Activated CD8-positive, alpha-beta T cell treated with anti-CD3 and anti-CD28 coated beads, Interleukin-2, amount 10 ng/mL, durations not matched to agents 7 days and 5 days (primary cell): ENCODE measurements around the gene TIGD3. TPM values are rescaled to one million over a fixed set of nuclear protein-coding genes. Genes with fewer than 3 reads are reported as not detected.
A peak's percentile ranks its signal among the peaks of the same experiment; 100 is the strongest.

Source experiments
- ATAC-seq: fragments of 150-1000 bp; cut with Tn5 transposase; one replicate; pipeline ENCODE4 v1.10.0; 2021; ENCODE audit warnings: moderate library complexity
- CTCF ChIA-PET: fragments of 350-600 bp; sonication (Branson Sonifier 250); formaldehyde crosslinking; loops from one replicate; lab custom pipeline; 2021; ENCODE audit warnings: antibody characterized with exemption; lab: Charles Lee
- POLR2A ChIA-PET: fragments of 350-600 bp; sonication (Branson Sonifier 250); formaldehyde crosslinking; loops from one replicate; lab custom pipeline; 2021; ENCODE audit warnings: antibody characterized with exemption; lab: Charles Lee
- DNase-seq: peaks from one replicate; pipeline ENCODE4 v3.0.0-alpha.2; 2020
- H3K27ac Mint-ChIP-seq: one replicate; pipeline ENCODE4 v1.8.0; 2021; ENCODE audit warnings: mild to moderate bottlenecking, mixed read lengths
- H3K27me3 Mint-ChIP-seq: one replicate; pipeline ENCODE4 v1.8.0; 2021; ENCODE audit warnings: low read depth, mixed read lengths
- H3K36me3 Mint-ChIP-seq: one replicate; pipeline ENCODE4 v1.8.0; 2021; ENCODE audit warnings: low read depth, mixed read lengths
- H3K4me1 Mint-ChIP-seq: one replicate; pipeline ENCODE4 v1.8.0; 2021; ENCODE audit warnings: low read depth, mixed read lengths
- H3K4me3 Mint-ChIP-seq: one replicate; pipeline ENCODE4 v1.8.0; 2021; ENCODE audit warnings: mild to moderate bottlenecking, mixed read lengths
- H3K9me3 Mint-ChIP-seq: one replicate; pipeline ENCODE4 v1.8.0; 2022; ENCODE audit warnings: mixed read lengths; ENCODE audit not compliant: insufficient read depth
- total RNA-seq, 2 experiments: library from RNA; stranded (reverse); gene quantifications; one replicate each; pipeline ENCODE4 v1.2.3, GENCODE V29; 2021

Gene TIGD3, protein sequence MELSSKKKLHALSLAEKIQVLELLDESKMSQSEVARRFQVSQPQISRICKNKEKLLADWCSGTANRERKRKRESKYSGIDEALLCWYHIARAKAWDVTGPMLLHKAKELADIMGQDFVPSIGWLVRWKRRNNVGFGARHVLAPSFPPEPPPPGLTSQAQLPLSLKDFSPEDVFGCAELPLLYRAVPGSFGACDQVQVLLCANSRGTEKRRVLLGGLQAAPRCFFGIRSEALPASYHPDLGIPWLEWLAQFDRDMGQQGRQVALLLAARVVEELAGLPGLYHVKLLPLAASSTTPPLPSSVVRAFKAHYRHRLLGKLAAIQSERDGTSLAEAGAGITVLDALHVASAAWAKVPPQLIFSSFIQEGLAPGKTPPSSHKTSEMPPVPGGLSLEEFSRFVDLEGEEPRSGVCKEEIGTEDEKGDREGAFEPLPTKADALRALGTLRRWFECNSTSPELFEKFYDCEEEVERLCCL
- total RNA-seq: 1 to 10 TPM; 1.1 to 1.4 TPM

DNA sequence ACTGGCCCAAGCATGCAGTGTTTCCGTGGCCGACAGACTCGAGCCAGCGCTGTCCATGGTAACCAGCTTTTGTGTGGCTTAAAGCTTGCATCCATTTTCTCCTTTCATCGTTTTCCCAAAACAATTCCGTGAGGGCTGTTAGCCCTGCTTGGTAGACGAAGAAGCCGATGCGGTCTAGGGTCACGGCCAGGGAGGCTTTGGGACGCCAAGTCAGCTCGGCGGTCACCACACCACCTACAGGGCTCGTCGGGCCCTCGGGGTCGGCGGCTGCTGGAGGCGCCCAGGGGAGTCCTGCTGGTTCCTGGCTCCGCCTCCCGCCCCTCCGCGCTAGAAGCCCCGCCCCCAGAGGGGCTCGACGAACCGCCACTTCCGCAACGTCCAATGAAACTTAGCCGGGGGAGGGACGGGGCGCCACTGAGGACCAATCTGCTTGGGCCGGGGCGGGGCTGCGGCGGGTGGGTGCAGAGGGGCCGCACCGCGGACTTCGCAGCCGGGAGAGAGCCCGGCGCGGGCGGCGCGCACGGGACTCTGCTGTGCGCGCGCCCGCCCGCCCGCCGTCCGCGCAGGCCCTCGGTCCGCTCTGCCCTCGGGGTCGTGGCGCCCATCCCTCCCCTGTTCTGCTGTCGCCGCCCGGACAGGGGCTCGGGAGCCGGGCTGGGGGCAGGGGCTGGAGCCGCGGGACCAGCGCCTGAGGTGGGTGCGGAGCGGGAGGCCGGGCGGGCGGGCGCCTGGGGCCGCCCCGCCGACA is at the start of gene TIGD3:
TIGD3 (plus strand) TSS at position 487 of the 748 bp plus-strand sequence. CDS start 1,058 bp downstream, outside the sequence.
- ChIA-PET CTCF (interaction anchor here (1.0 to 1.2 kb wide), 2 partner anchors 39 to 129 kb away, joined by 3 to 4 read pairs; partner anchors contain the start of gene CDC42EP2), POLR2A (interaction anchor here (1.0 to 1.1 kb wide), 3 partner anchors 68 to 148 kb away, joined by 3 to 6 read pairs (median 4); partner anchors contain the start of gene NEAT1)
- peak; percentile 99 for DNase-seq
- Mint-ChIP-seq H3K9me3 (no peaks in the 10 kb centered on the region), H3K27ac (peak within 1 kb of the TSS; percentile 72), H3K27me3 (peaks cover 5% of the 10 kb centered on the region), H3K4me1 (peaks cover 24% of the 10 kb centered on the region), H3K36me3 (peaks cover 22% of the 10 kb centered on the region), H3K4me3 (peak within 1 kb of the TSS; percentile 77)
- peak; percentile 98 for ATAC-seq

DNA sequence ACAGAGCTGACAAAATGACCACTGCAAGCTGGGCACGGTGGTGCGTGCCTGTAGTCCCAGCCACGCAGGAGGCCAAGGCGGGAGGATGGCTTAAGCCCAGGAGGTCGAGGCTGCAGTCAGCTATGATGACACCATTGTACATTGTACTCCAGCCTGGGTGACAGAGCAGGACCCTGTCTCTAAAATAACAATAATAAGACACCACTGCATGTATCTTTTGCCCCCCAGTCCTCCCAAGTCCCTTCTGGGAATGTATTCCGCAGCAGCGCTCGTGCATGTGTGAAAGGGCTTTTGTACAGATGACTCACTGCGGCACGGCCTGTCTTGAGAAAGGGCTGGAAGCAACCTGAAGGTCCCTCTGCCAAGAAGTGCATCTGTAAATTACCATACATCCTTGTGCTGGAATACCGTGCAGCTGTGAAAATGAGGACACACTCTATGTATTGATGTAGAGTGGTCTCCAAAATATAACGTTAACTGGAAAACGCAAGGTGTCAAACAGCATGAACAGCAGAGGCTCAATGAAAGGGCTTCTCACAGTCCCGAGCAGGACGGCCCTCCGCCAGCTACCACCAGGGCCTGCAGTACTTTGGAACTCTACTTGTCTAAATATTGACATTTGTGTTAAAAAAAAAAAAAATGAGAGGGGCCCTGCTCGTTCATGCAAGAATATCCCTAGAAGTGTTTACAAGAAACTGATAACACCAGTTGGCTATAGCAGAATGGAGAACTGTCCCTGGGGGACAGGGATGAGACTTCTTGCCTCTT is 48.9 kb upstream of the TIGD3 start:
- H3K9me3 Mint-ChIP-seq: no peaks in the 10 kb centered on the region
- no peak overlapping the region for H3K27ac Mint-ChIP-seq
- ATAC-seq (no peak), DNase-seq (no peak)
- H3K27me3 Mint-ChIP-seq: no peaks in the 10 kb centered on the region
- H3K4me1 Mint-ChIP-seq: no peaks in the 10 kb centered on the region
- CTCF ChIA-PET: interaction anchor here (2.3 kb wide), 1 partner anchor 10 kb away, joined by 14 read pairs; the partner anchor contains the start of gene CDC42EP2
- H3K36me3 Mint-ChIP-seq: peaks cover 19% of the 10 kb centered on the region
- H3K4me3 Mint-ChIP-seq: no peak overlapping the region
- POLR2A ChIA-PET: no interaction called here

DNA sequence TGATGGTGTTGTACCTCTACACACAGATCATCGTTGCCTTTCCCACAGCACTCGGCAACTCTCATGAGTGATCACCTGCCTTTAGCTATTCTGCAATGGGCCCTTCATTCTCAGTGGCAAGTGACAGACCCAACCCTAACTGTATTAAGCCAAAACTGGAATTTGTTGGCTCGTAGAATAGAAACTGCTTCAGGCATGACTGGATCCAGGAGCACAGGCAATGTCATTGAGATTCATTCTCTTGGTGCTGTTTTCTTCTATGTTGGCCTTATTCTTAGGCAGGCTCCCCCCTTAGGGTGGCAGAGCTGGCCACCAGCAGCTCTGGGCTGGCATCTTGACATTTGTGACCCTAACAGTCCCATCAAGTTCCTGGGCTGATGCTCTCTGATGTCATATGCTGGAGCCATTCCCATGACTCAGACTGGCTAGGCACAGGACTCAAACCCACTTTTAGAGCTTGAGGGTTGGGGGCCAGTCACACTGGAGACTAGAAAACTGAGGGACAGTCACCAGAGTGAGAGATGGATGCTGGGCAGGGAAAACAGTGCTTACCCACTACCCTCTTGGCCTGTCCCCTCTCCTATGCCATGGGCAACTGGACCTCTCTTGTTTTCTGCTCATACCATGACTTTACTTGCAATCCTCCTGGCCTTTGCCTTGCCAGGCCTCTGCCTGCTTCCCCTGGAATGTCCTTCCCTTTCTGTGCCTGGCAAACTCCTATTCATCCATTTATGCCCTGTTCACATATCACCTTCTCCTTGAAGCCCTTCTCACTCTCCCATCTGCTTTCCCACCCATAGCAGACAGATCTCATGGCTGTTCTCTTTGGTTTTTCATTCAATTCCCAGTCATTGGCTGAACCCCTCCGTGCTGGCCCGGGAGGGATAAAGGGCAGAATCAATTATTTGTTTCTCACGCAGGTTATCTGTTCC is 47.0 kb upstream of the TIGD3 start:
- Mint-ChIP-seq H3K27me3 (no peaks in the 10 kb centered on the region), H3K4me1 (no peaks in the 10 kb centered on the region), H3K4me3 (no peak overlapping the region), H3K9me3 (no peaks in the 10 kb centered on the region), H3K36me3 (peaks cover 14% of the 10 kb centered on the region), H3K27ac (peak overlapping the region; percentile 28)
- CTCF ChIA-PET: interaction anchor here (1.0 kb wide), 1 partner anchor 22 kb away, joined by 3 read pairs; no protein-coding TSS in a partner anchor
- no peak for DNase-seq
- ATAC-seq: no peak
- POLR2A ChIA-PET: no interaction called here

DNA sequence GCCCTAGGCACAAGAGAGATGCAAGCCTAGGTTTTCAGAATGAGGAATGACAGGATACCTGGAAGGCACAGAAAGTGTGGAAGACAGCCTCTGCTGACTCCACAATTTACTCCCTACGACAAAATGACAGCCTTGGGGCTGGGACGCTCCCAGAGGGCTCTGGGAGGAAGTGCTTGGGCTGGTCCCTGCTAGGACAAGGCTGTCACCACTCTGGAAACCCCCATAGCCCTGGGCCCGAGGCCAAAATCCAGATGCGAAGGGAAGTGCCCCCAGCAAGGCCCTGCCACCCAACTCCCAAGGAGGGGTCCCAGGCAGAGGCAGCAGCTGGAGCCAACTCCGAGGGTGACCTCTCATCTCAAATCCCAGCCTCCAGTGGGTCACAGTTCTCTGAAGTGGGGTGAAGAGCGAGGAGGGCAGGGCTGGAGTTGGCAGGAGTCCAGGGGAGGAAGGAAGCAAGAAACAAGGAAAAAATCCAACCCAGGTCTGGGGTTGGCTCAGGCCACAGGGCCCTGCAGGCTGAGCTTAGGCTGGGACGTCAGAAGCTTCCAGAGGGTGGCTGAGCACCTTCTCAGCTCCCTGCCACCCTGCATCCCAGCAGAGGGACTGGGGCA is 46.2 kb upstream of the TIGD3 start:
- Mint-ChIP-seq H3K27me3 (peaks cover under 1% of the 10 kb centered on the region), H3K27ac (no peak overlapping the region), H3K9me3 (no peaks in the 10 kb centered on the region), H3K4me3 (no peak overlapping the region), H3K4me1 (no peaks in the 10 kb centered on the region), H3K36me3 (peaks cover 12% of the 10 kb centered on the region)
- ChIA-PET CTCF (interaction anchor here (1.2 kb wide), 1 partner anchor 21 kb away, joined by 4 read pairs; no protein-coding TSS in a partner anchor), POLR2A (interaction anchor here (0.6 to 0.9 kb wide), 2 partner anchors 46 to 263 kb away, joined by 3 read pairs; no protein-coding TSS in a partner anchor)
- ATAC-seq (no peak), DNase-seq (no peak)

DNA sequence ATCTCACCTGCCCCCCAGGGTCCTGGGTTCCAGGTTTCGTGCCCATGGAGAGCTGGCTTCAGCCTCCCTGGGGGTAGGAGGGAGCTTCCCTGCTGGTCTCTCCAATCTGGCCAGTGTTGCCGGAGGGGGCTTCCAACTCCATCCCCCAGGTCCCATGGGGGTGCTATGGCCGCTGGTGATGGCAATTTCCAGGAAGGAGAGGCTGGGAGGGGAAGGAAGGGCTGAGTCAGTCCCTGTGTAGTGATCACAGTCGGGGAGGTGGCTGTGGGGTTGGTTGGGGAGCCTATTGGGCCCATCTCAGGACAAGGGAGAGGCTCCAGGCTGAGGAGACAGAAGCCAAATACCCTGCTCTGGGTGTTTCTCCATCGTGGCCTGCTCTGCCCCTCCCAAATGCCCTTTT is 45.5 kb upstream of the TIGD3 start:
- no peak for ATAC-seq
- POLR2A ChIA-PET: interaction anchor here (0.6 to 0.9 kb wide), 2 partner anchors 46 to 262 kb away, joined by 3 read pairs; no protein-coding TSS in a partner anchor

DNA sequence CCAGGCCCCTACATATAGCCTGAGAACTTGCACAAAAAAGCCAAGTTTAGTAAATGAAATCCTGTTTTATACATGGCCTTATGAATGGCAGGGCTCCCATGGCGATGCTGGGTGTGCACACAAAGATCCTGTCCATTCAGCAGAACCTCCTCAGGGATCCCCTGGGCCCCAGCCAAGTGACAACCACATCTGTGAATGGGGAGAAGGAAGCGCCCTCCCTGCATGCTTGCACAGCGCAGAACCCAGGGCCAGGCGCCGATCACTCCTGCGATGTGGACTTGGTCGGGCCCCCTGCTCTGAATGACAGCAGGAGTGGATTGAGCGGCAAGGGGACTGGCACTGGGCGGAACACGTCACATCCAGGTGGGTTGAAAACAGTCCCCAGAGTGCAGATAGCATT is 44.3 kb upstream of the TIGD3 start:
- Mint-ChIP-seq H3K36me3 (peaks cover 3% of the 10 kb centered on the region), H3K4me3 (no peak overlapping the region)
- POLR2A ChIA-PET: interaction anchor here (1.2 to 1.6 kb wide), 2 partner anchors 13 to 49 kb away, joined by 4 read pairs; partner anchors contain the start of gene POLA2

More for the DNA sequence above, 45.5 kb upstream of the TIGD3 start:
- Mint-ChIP-seq H3K4me1 (no peaks in the 10 kb centered on the region), H3K4me3 (no peak overlapping the region), H3K27ac (no peak overlapping the region), H3K27me3 (peaks cover 5% of the 10 kb centered on the region), H3K36me3 (peaks cover 8% of the 10 kb centered on the region), H3K9me3 (no peaks in the 10 kb centered on the region)
- no peak for DNase-seq
- CTCF ChIA-PET: interaction anchor here (1.2 kb wide), 1 partner anchor 21 kb away, joined by 4 read pairs; no protein-coding TSS in a partner anchor

DNA sequence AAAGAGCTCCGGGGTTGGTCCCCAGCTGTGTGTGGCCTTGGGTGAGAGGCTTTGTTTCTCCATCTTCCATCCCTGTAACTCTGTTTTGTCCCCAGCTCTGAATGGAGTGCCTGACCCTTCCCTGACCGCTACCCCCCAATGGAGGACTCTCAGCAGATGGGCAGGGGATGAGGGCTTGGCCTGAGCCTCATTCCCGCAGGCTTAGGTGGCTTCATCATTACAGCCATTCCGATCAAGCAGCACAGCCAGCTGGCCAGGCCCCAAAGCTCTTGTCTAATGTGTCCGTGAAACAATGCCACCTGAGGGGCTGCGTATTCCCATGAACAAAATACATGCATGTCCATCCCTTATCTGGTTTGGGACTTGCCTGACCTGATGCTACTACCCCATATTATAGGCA is 43.8 kb upstream of the TIGD3 start:
- peaks cover under 1% of the 10 kb centered on the region for H3K36me3 Mint-ChIP-seq
- H3K9me3 Mint-ChIP-seq: no peaks in the 10 kb centered on the region
- POLR2A ChIA-PET: interaction anchor here (1.2 to 2.0 kb wide), 3 partner anchors 9 to 49 kb away, joined by 4 to 7 read pairs (median 4); partner anchors contain the start of gene POLA2
- CTCF ChIA-PET: interaction anchor here (12.3 kb wide), 1 partner anchor 20 kb away, joined by 215 read pairs; the partner anchor contains the start of gene DPF2
- no peak overlapping the region for H3K27ac Mint-ChIP-seq
- ATAC-seq (no peak), DNase-seq (no peak)
- peaks cover 8% of the 10 kb centered on the region for H3K27me3 Mint-ChIP-seq
- peaks cover 1% of the 10 kb centered on the region for H3K4me1 Mint-ChIP-seq
- H3K4me3 Mint-ChIP-seq: no peak overlapping the region

More for the DNA sequence above, 44.3 kb upstream of the TIGD3 start:
- no peaks in the 10 kb centered on the region for H3K4me1 Mint-ChIP-seq
- H3K27me3 Mint-ChIP-seq: peaks cover 8% of the 10 kb centered on the region
- H3K9me3 Mint-ChIP-seq: no peaks in the 10 kb centered on the region
- no peak overlapping the region for H3K27ac Mint-ChIP-seq
- DNase-seq (no peak), ATAC-seq (no peak)
- CTCF ChIA-PET: interaction anchor here (12.3 kb wide), 1 partner anchor 20 kb away, joined by 215 read pairs; the partner anchor contains the start of gene DPF2

DNA sequence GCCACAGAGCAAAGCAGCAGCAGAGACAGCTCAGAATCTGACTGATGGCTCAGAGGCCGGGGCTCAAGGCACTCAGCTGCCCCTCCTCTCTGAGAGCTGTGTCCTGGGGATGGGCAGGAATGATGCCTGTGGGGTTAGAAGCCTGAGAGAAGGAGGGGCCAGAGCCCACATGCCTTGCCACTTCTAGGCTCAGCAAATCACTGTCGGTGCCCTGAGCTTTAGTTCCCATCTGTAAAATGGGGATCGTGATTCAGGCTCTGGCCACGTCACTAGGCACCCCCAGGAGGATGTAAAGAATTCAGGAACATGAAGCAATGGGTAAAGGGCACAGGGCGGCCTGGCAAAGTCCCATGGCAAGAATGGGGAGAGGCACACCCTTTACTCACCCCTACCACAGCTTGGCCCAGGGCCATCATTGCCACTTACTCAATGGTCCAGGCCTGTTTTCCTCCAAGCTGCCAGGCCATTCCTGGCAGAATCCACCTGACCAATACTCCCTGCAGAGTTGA is 43.3 kb upstream of the TIGD3 start:
- ChIA-PET POLR2A (interaction anchor here (1.2 to 2.0 kb wide), 3 partner anchors 9 to 50 kb away, joined by 4 to 7 read pairs (median 4); partner anchors contain the start of gene POLA2), CTCF (interaction anchor here (12.3 kb wide), 1 partner anchor 19 kb away, joined by 215 read pairs; the partner anchor contains the start of gene DPF2)
- no peaks in the 10 kb centered on the region for H3K36me3 Mint-ChIP-seq
- H3K27me3 Mint-ChIP-seq: peaks cover 11% of the 10 kb centered on the region
- no peak for DNase-seq
- no peaks in the 10 kb centered on the region for H3K9me3 Mint-ChIP-seq
- H3K27ac Mint-ChIP-seq: no peak overlapping the region
- no peak overlapping the region for H3K4me3 Mint-ChIP-seq
- H3K4me1 Mint-ChIP-seq: peaks cover 6% of the 10 kb centered on the region
- ATAC-seq: no peak

DNA sequence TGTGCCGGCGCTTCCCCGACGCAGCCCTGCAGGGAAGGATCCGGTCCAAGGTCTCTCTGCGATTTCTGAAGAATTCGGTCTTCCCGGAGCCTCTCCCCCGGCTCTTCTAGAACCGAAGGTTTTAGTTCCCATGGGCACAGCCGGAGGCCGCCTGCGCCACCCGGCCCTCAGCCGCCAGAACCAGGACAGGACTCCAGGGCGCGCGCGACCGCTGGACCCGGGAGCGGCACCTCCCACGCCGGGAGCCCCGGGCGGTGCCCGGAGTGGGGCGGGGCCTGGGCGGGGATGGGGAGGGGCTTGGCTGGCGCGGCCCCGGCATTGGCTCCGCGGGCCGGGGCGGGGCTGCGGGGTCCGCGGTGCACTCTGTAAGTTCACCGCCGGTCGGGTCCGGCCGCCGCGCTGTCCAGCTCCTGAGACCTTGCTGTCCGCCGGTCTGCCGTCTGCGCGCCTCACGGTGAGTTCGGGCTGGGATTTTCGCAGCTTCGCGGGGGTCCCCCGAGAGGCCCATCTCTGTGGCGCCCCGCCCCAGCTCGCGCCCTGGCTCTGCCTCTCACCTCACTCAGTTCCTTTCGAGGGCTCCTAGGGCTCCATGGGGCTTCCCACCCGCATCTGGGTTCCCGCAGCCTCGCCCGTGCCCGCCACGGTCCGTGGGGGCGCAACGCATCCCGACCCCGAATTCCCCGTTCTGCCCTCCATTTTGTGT is 39.9 kb upstream of the TIGD3 start, which contains the start of gene CDC42EP2:
CDC42EP2 (plus strand) TSS at position 366 of the 703 bp plus-strand sequence. CDS start 6,033 bp downstream, outside the sequence.
- no peak within 1 kb of the TSS for H3K27ac Mint-ChIP-seq
- H3K4me1 Mint-ChIP-seq: peaks cover 8% of the 10 kb centered on the region
- H3K36me3 Mint-ChIP-seq: no peaks in the 10 kb centered on the region
- ChIA-PET POLR2A (interaction anchor here (0.6 to 1.3 kb wide), 3 partner anchors 19 to 184 kb away, joined by 3 to 4 read pairs (median 3); partner anchors contain the start of genes DPF2, MALAT1 and POLA2), CTCF (interaction anchor here (0.7 to 12.3 kb wide), 33 partner anchors 9 to 575 kb away, joined by 3 to 215 read pairs (median 6); partner anchors contain the start of genes CCDC85B, DPF2, FAU and MRPL49)
- peaks cover 16% of the 10 kb centered on the region for H3K27me3 Mint-ChIP-seq
- DNase-seq: peak; percentile 79
- peak; percentile 93 for ATAC-seq
- no peaks in the 10 kb centered on the region for H3K9me3 Mint-ChIP-seq
- H3K4me3 Mint-ChIP-seq: peak within 1 kb of the TSS; percentile 71
